Myocyte (in vitro differentiated cells): ENCODE results near the gene NOC3L. TPM values are rescaled to one million over a fixed set of nuclear protein-coding genes. Genes with fewer than 3 reads are reported as not detected.
"Not testable (repeated sequence)": the region's sequence is repeated elsewhere in the genome, so short reads cannot be mapped to it uniquely, and the experiment has no call there.

Source experiments
- DNase-seq: peaks from one replicate; pipeline ENCODE4 v3.0.0-alpha.2; 2012; ENCODE audit warnings: low read depth
- total RNA-seq: library from RNA; depleted of rRNA; stranded (reverse); fragments of >200 nt; gene quantifications from 2 replicates; pipeline ENCODE4 v1.2.3, GENCODE V29; 2014

NOC3L gene
- total RNA-seq, 1 donor from 2014 or later = 26.5 TPM

DNA sequence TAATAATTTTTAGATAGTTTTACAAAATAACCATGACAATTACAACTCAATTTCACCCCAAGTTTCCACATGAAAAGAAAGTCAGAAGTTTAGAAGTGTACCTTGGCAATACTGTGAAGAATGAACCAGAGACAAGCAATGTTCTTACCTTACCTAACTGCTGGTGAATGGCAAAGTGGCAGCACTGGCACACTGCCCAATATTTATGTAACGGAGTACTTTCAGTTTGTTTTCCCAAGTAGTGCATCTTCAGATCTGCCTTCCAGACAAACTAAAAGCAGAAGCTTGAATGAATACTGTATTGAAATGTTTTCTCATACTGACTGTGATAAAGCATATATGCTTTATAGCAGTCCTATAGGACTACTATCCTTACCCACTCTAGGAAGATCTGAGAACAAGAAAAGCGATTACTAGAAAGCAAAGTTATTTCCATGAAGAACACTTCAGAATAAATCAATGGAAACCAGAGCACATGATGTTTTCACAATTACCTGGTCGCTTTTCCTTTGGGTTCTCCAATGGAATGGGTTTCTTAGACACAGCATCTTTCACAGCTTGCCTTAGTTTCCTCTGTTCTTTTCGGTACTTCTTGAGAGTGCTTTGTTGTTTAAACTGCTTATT, 1.5 kb downstream of the NOC3L start:
- peak; percentile 23 for DNase-seq

DNA sequence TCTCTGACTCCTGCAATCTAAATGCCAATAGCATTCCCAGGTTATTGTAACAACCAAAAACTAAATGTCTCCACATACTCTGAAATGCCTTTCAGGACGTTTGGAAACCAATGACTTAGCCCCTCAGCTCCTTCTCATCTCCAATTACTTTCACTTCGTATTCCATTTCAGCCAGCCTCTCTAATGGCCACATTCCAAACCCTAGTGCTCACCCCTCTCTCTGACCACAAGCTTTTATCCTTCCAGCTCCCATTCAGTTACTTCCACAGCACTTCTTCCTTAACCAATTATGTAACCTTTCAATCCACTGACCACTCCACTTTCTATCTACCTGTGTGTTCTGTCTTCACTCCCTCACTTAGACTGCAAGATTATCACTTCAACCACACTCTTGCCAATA, 4.3 kb downstream of the NOC3L start:
- DNase-seq = peak; percentile 91

DNA sequence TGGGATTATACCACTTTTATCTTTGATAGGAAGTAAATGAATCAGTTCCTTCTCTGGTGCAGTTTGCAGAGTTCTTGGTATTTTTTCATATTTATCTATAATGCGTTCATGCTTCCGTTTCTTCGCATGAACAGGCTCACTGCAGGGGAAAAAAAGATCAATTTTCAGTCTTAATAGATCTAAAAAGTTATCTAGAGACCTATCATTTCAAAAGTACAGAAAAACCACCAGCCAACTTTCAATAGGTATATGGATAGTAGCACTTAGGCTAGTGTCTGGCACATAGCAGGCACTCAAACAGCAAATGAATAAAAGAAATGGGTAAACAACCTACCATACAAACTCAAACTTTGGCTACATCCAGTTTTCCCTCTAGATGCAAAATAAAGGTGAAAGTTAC, 5.5 kb downstream of the NOC3L start:
- no peak for DNase-seq

DNA sequence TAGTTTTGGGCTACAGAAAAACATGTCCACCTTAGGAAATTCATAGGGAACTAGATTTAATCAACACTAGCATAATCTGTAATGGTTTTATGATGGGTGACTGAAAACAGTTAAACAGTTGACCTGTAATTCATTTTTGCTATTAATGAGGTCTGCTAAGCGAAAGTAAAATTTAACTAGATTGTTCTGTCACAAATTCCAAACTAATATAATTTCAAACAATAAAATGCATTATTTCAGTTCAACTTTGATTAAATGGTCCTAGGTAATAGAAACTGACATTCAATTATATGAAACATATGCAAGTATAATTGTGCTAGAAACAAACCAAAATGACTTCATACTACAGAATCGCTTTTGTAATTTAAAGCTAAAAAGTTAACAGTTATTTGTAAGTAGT, 6.9 kb downstream of the NOC3L start:
- no peak for DNase-seq

DNA sequence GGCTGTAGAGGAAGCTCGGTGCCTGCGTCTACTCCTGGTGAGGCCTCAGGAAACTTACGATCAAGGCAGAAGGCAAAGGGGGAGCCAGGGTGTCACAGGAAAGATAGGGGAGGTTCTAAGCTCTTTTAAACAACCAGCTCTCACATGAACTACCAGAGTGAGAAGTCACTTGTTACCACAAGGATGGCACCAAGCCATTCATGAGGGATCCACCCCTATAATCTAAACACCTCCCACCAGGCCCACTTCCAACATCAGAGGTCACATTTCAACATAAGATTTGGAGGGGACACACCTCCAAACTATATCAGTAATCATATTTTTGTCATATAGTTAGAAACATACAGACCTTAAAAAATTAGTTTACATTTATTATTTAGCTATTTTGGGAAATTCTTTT, 9.4 kb downstream of the NOC3L start:
- DNase-seq = peak; percentile 41

DNA sequence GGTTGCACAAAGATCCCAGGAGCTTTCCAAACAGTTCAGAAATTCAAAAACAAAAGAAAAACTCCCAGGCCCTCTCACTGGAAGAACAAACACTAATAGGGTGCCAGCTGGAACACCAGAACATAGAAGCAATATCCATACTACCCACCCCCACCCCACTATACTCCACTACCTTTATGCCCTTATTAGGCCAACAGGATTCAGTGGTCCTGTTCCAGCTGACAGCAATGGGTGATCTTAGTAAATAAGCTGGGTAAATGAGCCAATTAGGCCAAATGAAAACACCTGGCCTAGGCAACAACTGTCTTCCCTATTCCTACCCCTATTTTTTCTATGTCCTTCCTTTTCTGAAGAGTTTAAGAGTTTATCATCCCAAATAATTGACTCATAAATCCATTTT, 11.7 kb downstream of the NOC3L start:
- no peak for DNase-seq

DNA sequence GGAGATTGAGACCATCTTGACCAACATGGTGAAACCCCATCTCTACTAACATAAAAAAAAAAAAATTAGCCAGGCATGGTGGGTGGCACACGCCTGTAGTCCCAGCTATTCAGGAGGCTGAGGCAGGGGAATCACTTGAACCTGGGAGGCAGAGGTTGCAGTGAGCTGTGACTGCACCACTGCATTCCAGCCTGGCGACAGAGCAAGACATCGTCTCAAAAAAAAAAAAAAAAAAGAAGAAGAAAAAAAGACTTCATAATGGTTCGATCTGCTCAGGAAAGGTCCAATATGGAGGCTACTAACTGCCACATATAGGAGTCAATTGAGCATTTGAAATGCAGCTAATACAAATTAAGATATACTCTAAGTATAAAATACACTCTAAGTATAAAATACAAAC, 12.2 kb downstream of the NOC3L start:
- DNase-seq = not testable (repeated sequence)

DNA sequence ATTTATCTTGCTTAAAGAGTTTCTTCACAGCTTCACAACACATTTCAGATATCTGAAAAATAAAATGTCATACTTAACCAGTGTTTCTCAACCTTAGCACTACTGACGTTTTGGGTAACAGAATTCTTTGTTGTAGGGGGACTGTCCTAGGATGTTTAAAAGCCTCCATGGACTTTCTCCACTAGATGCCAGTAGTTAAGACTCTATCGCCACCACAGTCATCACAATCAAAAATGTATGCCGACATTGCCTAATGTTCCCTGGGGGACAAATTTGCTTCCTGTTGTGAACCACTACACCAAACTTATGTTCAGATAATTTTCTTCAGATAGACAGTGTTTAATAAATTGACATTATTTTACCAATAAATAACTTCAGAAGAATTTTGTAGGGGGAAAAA, 13.4 kb downstream of the NOC3L start:
- DNase-seq = no peak

DNA sequence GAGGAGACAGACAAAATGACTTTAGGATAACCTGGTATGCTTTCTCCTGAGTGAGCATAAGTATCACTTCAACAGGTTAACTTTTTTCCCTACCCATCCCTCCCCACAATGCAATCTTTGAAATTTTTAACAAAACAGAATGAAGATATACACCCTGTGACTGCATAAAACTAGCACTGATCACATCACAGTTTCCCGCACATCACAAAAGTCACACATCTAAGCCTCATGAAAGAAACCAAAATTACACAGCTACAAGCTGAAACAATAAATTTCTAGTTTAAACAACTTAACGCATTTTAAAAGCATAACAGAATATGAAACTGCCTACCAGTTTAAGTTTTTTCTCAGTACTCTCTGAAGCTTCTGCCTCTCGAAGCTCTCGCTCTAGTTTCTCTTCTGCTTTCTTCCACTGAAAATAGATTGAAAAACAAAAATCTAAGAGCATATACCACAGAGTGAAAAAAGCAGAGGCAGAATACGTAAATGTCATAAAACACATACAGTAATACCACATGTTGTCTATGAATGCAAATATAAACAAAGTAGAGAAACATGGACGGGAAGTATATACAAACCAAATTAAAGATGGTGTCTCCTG, 18.1 kb downstream of the NOC3L start:
- no peak for DNase-seq

DNA sequence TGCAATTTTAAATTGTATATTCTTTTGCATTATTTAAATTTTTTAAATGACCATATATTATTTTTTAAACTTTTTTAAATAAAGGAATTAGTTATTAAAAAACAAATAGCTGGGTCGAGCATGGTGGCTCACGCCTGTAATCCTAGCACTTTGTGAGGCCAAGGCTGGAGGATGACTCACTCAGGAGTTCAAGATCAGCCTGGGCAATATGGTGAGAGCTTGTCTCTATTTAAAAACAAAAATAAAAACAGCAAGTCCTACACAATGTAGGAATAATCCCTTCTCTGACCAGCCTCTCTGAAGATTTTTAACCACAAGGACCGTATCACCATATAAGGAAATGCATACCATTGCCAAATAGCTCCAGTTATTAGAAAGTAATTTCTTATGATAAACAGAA, 19.6 kb downstream of the NOC3L start:
- DNase-seq = peak; percentile 19

DNA sequence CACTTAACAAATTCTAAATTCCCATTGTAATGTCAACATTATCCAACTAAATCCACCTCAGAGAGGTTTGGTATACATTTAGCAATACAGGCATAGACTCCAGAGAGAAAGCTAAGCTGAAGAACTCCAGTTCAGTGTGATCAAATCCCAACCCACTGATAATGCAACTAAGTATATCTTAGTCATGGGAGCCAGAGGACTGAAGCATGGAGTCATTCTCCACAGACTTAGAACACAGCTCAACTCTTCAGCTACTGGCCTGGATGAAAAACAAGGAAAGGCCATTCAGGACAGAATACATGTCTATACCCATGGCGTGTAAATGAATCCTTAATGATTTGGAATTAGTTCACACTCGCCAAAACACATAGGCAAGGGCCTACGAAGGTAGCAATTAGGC, 27.9 kb downstream of the NOC3L start:
- DNase-seq = peak; percentile 54

DNA sequence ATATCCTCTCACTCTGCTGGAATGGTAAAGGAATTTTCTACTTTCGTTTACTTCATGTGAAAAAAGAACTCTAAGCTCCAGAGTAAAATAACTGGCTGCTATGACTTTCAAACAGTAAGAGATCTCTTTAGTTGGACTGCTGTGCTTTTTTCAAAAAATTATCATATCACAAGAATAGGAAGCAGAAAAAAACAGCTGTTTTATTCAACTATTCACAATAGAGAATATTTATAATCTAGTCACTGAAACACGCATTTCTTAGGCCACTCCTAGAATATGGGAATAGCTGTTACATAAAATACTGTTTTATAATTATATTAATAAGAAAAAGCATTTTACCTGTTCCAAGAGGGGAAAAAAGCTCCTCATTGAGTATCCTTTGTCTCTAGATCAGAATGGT, 29.7 kb downstream of the NOC3L start:
- no peak for DNase-seq

DNA sequence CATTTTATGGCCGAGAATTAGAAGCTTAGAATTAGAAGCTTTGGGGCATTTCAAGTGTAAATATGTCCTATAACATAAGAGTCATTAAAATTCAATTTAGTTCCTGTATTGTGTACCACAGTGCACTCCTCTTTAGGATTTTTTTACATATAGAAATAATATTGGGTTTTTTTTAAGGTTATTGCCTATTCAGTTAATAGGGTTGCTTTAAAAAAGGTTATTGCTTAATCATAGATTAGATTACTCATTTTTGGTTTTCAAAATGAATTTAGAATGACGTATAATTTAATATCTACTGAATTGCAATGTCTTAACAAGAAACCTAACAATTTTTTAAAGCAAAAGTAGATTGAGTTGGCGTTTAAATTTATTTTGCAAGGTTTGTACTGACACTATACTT, 34.1 kb downstream of the NOC3L start:
- no peak for DNase-seq

DNA sequence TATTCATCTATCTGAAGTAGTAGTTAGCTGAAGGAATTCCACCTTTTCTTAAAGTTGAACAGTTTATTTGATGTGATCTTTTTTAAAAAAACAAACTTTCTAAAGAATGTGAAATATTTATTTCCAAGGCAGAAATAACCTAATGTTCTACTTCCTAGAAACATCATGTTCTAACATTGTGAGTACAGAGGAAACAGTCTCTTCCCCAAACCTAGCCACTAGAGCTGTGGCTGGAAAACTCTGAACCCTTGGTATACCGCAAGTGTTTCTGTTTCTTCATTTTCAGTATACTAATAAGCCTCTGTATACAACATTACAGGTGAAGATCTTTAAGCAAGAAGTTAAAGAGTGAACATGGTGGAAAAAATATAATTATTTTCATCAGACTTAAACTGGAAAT, 35.1 kb downstream of the NOC3L start:
- no peak for DNase-seq

DNA sequence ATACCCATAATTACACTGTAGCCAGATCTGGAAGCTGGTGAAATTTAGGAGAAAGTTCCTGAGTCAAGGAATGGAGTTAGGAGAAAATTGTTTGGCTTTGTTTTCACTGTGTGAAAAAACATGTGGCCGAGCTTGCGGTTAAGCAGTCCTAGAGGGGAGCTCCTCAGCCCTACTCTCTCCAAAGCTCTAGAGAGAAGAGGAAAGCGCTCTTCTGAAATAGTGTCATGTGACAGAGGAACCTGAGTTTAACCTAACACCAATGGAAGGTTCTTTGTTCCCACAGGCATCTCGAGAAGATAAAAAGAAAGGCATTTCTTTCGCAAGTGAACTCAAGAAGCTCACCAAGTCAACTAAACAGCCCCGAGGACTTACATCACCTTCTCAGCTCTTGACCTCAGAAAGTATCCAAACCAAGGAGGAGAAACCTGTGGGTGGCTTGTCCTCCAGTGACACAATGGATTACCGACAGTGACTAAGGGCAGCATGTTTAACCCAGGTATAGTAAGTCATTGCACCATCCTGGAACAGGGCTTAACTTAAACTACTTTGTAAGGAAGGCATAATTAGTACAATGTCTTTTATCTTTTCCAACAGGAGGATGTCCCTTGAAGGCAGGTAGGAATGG, 38.0 kb downstream of the NOC3L start:
- DNase-seq = no peak

DNA sequence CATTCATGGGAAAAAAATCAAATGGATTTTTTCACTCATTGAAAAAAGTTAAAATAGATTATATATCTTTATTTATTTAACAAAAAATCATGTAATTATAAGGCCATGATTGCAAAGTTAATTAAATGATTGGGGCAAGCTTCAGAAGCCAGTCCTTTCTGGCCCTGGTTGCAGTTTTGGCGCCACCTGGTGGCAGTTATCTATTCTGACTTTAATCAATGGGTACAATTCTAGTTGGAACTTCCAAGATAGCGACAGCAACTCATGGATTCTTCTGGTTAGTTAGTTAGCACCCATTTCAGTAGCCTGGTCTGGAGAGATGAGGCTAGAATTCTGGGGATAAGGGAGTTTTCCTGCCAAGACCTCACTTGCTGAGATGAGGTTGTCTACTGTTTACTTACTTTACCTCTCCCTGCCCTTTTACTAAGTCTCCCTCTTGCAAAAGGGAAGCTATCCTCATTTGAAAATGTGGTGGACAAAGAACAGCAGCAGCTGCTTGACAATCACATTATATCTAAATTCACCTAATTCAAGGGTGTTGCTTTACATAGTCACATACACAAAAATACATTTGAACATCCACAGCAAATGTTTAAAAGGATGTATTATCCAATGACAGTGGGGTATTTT, 42.3 kb downstream of the NOC3L start:
- peak; percentile 72 for DNase-seq

DNA sequence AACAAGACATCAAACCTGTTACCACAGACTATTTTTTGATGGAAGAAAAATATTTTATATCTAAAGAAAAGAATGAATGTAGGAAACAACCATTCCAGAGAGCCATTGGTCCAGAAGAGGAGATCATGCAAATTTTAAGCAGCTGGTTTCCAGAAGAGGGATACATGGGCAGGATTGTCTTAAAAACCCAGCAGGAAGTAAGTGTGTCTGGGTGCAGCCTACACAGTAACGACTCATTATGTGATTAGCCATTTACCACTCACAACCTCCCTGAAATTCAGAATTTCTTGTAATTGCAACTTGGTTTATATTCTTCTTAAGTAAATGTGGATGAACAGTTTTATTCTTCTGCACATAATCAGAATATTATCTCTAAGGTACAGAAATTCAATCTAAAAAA, 46.2 kb downstream of the NOC3L start:
- DNase-seq = no peak

DNA sequence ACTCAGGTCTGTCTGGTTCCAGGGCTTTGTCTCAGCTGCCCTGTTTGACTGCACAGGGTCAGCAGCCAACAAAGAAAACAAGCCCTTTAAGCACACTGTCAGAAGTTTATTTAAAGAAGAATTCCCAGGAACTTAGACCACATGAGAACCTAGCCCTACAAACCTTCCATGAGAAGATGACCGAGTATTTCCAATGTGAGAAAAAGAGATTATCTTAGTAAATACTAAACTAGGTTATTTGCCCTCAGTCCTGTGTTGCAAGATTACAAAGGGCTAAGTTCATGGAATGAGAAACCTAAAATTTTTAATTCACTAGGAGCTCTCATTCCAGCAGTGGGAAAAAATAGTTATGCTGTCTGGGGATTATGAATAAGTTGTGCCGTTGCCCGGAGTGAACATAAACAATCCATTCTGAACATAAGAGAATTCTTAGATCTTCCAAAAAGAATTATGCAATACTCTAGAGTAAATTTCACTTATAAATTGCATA, 46.7 kb downstream of the NOC3L start:
- peak; percentile 30 for DNase-seq

DNA sequence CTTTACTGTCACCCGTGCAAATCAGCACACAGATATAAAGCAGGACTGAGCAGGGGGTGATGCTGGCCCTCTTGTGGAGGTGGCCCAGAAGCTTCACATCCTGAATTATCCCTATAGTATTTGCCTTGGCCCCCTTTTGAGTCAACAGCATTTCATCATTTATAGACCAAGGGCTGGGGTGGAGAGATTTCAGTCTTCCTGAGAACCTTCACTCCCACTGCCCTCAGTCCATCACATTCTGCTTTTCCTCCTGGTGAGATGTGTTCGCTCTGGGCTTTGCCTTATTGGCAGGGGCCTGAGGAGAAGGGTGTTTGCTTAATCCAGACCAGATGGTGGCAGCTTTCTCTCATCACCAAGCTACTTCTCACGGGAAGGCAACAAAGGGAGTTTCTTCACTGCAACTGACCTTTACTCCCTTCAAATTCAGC, 47.7 kb downstream of the NOC3L start:
- DNase-seq = peak; percentile 18

DNA sequence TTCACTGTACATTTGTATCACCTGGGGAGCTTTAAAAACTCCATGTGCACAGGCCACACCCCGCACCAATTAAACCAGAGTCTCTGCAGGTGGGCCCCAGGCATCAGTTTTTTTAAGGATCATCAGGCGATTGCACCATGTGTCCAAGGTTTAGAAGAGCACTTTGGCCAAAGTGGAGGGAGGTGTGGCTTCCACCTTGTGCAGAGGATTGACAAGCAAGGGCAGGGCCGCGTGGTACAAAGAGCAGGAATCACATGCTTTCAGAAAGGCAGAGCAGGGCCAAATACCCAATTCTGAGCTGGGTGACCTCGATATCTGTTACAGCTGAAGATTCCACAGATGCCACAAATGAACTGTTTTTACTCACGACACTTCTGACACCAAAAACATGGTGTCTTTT, 52.4 kb downstream of the NOC3L start:
- no peak for DNase-seq

DNA sequence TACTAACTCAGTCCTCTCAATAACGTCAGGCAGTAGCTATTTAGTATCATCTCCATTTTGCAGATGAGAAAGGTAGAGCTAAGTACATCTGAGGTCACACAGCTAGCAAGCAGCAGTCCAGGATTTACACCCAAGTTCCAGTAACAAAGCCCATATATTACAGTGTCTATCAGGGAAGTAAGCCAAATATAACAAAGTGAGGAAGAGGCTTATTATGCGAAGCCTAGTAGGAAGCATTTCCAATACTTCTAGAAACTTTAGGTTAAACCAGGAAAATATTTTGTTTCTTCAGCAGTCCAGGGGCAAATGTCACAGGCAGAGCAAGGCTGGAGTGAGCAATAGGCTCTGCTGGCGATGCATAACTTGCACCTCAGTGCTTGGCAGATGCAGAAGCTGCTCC, 53.9 kb downstream of the NOC3L start:
- DNase-seq = no peak

DNA sequence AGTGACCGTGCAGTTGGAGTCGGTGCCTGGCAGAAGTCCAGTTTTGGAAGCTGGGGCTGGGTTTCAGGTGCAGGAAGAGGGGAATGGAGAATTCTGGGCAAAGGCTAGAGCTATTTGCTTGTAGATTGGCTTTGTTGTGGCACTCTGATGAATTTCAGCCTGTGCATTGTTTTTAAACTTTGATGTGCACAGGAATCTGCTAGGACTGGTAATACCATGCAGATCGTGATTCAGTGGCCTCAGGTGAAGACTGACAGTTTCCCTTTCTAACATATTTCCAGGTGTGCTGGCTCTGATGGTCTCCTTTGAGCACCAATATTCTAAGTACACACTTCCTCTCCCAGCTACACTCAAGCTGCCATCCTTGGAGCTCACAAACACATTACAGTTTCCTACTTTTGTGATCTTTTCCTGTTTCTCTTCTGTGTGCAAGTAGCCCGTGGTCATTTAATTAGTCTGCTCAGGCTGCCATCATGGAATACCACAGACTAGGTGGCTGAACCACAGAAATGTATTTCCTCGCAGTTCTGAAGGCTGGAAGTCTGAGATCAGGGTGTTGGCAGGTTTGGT, 55.6 kb downstream of the NOC3L start:
- no peak for DNase-seq
